ENCODE measurements around the gene EP400.

DNA sequence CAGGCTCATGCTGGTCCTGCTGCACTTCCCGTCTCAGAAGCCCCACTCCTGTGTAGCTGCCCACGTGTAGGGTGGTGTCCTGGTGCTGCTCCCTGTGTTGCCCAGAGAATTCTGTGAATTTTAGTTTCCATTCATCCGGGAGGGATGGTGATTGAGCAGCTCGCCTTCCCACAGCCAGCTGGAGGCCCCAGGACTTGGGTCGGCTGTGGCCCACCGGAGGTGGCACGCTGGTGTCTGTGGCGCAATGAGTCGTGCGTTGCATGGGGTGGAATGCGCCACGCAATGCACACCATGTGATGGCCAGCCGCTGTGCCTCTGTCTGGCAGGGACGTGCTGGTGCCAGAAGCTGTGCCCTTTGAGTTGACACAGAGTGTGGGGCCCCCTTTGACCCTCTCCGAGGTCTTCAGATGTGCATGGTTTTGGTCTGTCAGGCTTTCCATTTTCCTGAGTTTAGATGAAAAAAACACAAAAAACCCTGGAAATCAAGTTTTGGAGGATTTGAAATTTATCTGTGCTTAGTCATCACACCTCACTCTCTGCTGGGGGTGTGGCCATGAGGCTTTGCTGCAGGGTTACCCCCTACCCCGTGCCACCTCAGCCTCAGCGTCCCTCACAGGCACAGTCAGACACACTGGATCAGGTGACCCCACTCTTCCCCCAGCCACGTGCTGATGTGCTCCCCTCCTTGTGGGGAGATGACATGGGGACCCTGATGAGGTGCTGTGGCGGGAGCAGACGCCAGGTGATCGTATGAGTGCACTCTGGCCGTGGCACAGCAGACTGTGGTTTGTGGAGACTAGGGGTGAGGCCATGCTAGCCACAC lies 64.6 kb downstream of the EP400 start:
- TF ChIP-seq CTCF (IDR thresholded peaks at IDR 0.05) (no peak), POLR2A (IDR thresholded peaks at IDR 0.05) (no peak)

Measured in adrenal gland (tissue), 5 donors.